Left kidney (tissue), 8 donors: Measurements from ENCODE around the gene ZNF727. TPM values are rescaled to one million over a fixed set of nuclear protein-coding genes. Genes with fewer than 3 reads are reported as not detected.
A peak's percentile ranks its signal among the peaks of the same experiment; 100 is the strongest.
"Not testable (repeated sequence)": the region's sequence is repeated elsewhere in the genome, so short reads cannot be mapped to it uniquely, and the experiment has no call there.

Experiments used
- DNase-seq: peaks from one replicate; pipeline ENCODE4 v3.0.0-alpha.2; 2013
- long read RNA-seq, 8 donors: transcript quantifications; one replicate each; lab custom pipeline, GENCODE V29; 2026
- polyA plus RNA-seq: library from polyadenylated mRNA; unstranded; fragments of 120-200 nt; gene quantifications from one replicate; pipeline ENCODE4 v1.2.1, GENCODE V29; 2013; ENCODE audit not compliant: insufficient read length

ZNF727 gene
- polyA plus RNA-seq = 0.32 TPM
- long read RNA-seq, donor 1 = 0 reads
- long read RNA-seq, donor 2 = 0 reads
- long read RNA-seq, donor 3 = 0 reads
- long read RNA-seq, donor 4 = 0 reads
- long read RNA-seq, donor 5 = 0 reads
- long read RNA-seq, donor 6 = 0 reads
- long read RNA-seq, donor 7, partial matches to known transcripts = 0 of 1 reads
- long read RNA-seq, donor 7, other reads (novel, unspliced or antisense) = 0 of 1 reads
- long read RNA-seq, donor 8 = 0 reads

DNA sequence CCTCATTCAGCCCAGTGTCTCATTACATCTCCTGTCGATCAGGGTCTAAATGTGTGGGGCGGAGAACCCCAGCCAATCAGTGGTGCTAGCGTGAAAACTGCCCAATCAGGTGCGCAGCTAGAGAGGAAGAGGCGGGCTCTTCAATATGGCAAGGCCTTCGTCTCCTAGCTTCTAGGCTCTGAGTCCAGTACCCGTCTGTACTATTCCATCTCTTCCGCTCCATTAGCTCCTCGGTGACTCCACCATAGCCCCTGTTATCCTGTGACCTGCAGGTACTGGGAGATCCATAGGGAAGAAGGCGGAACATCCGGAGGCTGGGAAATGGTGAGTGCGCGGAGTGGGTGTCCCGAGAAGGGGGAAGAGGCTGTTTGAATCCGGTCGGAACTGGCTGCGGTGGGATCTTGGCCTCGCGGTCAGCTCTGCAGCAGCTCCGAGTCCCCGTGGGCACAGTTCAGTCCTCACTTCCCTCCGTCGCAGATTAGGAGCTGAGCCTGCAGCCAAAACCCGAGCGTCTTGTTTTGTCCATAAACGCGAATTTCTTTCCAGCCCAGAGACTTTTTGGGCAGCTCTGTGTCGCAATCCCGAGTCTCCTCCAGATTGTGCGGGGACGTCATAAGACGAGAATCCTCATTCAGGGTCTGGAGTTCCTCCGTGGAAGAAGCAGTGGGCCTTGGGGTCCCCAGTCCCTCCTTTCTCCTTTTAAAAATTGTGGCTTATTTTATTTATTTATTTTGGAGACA is at the start of gene ZNF727:
Gene ZNF727 (plus strand): TSS at position 134 of the 740 bp plus-strand sequence. CDS start 188 bp downstream, at position 322.
- DNase-seq = peak; percentile 3

DNA sequence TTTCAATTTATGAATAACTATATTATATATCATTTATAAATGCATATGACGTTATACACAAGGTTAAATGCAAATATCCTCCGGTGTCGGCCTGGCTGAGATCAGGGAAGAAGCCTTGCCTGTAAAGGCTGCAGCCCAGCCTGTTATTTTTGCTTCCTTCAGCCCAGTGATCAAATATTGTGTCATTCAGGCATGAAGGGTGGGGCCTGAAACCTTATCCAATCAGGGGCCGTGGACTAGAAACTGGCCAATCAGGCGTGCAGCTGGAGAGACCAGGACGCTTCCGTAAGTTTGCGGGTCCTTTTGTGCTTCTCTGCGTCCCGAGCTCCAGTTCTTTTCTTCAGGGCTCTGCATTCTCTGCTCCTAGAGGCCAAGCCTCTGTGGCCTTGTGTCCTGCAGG is 46.7 kb upstream of the ZNF727 start, which contains the start of gene ZNF722:
Gene ZNF722 (plus strand): TSS at position 301 of the 400 bp plus-strand sequence. CDS start 113 bp downstream, outside the sequence.
- no peak for DNase-seq

DNA sequence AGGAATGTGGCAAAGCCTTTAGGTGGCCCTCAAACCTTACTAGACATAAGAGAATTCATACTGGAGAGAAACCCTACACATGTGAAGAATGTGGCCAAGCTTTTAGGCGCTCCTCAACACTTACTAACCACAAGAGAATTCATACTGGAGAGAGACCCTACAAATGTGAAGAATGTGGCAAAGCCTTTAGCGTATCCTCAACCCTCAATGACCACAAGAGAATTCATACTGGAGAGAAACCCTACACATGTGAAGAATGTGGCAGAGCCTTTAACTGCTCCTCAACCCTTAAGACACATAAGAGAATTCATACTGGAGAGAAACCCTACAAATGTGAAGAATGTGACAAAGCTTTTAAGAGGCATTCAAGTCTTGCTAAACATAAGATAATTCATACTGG is 29.7 kb upstream of the ZNF727 start:
- DNase-seq = not testable (repeated sequence)

DNA sequence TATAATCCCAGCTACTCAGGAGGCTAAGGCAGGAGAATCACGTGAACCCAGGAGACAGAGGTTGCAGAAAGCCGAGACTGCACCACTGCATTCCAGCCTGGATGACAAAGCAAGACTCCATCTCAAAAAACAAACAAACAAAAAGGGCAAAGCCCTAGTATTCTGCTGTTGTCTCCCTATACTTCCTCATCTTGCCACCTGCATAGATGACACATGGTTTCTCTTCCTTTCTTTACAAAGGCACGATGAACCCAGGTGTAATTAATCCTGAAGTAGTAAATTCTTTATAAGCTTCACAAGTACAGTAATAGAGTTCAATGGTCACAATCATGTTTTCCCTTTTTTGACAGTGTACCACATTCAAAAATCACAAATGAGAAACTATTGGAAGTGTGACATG is 9.8 kb upstream of the ZNF727 start:
- DNase-seq = no peak

DNA sequence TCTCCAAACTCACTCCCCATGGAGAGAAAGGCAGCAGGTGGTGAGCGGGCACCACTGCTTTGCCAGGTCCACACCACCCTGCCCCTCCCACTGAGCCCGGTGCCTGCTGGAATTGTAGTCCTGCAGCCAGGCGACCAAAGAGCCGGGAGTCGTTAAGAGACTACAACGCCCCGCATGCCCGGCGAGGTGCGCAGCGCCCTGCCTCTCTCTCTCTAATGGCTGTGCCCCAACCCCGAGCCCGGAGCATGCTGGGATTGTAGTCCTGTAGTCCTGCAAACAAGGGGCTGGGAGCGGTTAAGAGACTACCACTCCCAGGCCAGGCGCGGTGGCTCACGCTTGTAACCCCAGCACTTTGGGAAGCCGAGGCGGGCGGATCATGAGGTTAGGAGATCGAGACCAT is 8.1 kb upstream of the ZNF727 start:
- DNase-seq = no peak

DNA sequence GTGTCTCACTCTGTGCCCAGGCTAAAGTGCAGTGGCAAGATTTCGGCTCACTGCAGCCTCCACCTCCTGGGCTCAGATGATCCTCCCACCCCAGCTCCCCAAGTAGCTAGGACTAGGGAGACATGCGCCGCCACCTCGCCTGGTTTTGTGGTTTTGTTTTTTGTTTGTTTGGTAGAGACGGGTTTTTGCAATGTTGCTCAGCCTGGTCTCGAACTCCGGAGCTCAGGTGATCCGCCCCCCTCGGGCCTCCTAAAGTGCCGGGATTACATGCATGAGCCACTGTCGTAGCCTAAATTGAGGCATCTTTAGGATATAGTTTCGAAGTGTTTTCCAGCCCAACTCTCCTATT is 781 bp downstream of the ZNF727 start:
- DNase-seq = no peak

GRCh38 chr7:64077837-64078698 is 32.8 kb downstream of the ZNF727 start:
- DNase-seq = not testable (repeated sequence)

DNA sequence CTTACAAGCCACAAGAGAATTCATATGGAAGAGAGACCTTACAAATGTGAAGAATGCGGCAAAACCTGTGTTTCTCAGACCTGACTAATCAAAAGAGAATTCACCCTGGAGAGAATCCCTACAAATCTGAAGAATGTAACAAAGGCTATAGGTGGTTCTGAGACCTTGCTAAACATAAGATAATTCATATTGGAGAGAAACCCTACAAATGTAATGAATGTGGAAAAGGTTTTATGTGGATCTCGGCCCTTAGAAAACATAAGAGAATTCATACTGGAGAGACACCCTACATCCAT is 33.4 kb downstream of the ZNF727 start:
- no peak for DNase-seq

- no peak for DNase-seq
Measured at GRCh38 chr7:64087501-64087900, 42.3 kb downstream of the ZNF727 start.

GRCh38 chr7:64088863-64089262 is 43.6 kb downstream of the ZNF727 start:
- not testable (repeated sequence) for DNase-seq

Other genes starting within 250 kb of the ZNF727 start
- gene ZNF722, start 46.6 kb upstream of the ZNF727 start, polyA plus RNA-seq = not detected
- not detected for gene ZNF735, start 161.8 kb downstream of the ZNF727 start, polyA plus RNA-seq
- gene ZNF679, start 183.0 kb downstream of the ZNF727 start, polyA plus RNA-seq = not detected